Karpas-422 (cell line): ENCODE results near the gene LIPT1. TPM values are rescaled to one million over a fixed set of nuclear protein-coding genes. Genes with fewer than 3 reads are reported as not detected.

Experiments
- DNase-seq: peaks from one replicate; pipeline ENCODE4 v3.0.0-alpha.2; 2015
- H2AFZ ChIP-seq: fragments of 200-600 bp; sonication (generic); 2 replicates; pipeline ENCODE4 v1.6.1; 2014; ENCODE audit warnings: antibody characterized with exemption, low read length, mixed read lengths
- H3K27ac ChIP-seq: fragments of 200-600 bp; sonication (generic); 2 replicates; pipeline ENCODE4 v1.5.1; 2014; ENCODE audit warnings: mild to moderate bottlenecking, low read length, moderate library complexity
- H3K27me3 ChIP-seq: fragments of 200-600 bp; sonication (generic); 2 replicates; pipeline ENCODE4 v1.6.1; 2014; ENCODE audit warnings: low read length, mixed read lengths
- H3K36me3 ChIP-seq: fragments of 200-600 bp; sonication (generic); 2 replicates; pipeline ENCODE4 v1.6.1; 2014; ENCODE audit warnings: low read length, mixed read lengths; ENCODE audit not compliant: insufficient read depth
- H3K4me1 ChIP-seq: fragments of 200-600 bp; sonication (generic); 2 replicates; pipeline ENCODE4 v1.6.1; 2014; ENCODE audit warnings: mild to moderate bottlenecking, low read length, mixed read lengths
- H3K4me2 ChIP-seq: fragments of 200-600 bp; sonication (generic); 2 replicates; pipeline ENCODE4 v1.6.1; 2014; ENCODE audit warnings: low read length, low read depth, mild to moderate bottlenecking; ENCODE audit not compliant: poor library complexity, severe bottlenecking
- H3K4me3 ChIP-seq: fragments of 200-600 bp; sonication (generic); 2 replicates; pipeline ENCODE4 v1.5.1; 2014; ENCODE audit warnings: mild to moderate bottlenecking, antibody characterized with exemption, low read length, mixed read lengths
- H3K79me2 ChIP-seq: fragments of 200-600 bp; sonication (generic); 2 replicates; pipeline ENCODE4 v1.6.1; 2014; ENCODE audit warnings: mild to moderate bottlenecking, low read length, mixed read lengths
- H3K9ac ChIP-seq: fragments of 200-600 bp; sonication (generic); 2 replicates; pipeline ENCODE4 v1.6.0; 2014; ENCODE audit warnings: low read length
- H3K9me2 ChIP-seq: fragments of 200-600 bp; sonication (generic), shearing (Covaris generic); replicated peaks from 2 replicates; pipeline ENCODE4 v1.6.0; 2014; ENCODE audit warnings: mild to moderate bottlenecking, low read length, moderate library complexity; ENCODE audit not compliant: insufficient read depth
- H3K9me3 ChIP-seq: fragments of 300-700, 200-600 bp; sonication (generic); 2 replicates; pipeline ENCODE4 v1.6.1; 2014; ENCODE audit warnings: low read length, mixed read lengths
- H4K20me1 ChIP-seq: fragments of 200-600 bp; sonication (generic); 2 replicates; pipeline ENCODE4 v1.6.1; 2014; ENCODE audit warnings: mild to moderate bottlenecking, antibody characterized with exemption, low read length, low read depth; ENCODE audit not compliant: insufficient read depth
- total RNA-seq: library from RNA; depleted of rRNA; stranded (reverse); fragments of >200 nt; shearing (Covaris generic); gene quantifications from 2 replicates; pipeline ENCODE4 v1.2.3, GENCODE V29; 2014; ENCODE audit warnings: low replicate concordance

LIPT1 gene
- total RNA-seq, 1 experiment from 2014 or later = 42.0 TPM

- Histone ChIP-seq H3K27ac (no peak overlapping the region), H3K9ac (no peak overlapping the region)
Observed at GRCh38 chr2:99158599-99158998, 3.8 kb downstream of the LIPT1 start.

GRCh38 chr2:99159594-99159993, 4.8 kb downstream of the LIPT1 start:
- H3K27me3 ChIP-seq = no peaks in the 10 kb centered on the region
- no peak overlapping the region for H3K9ac ChIP-seq
- no peak overlapping the region for H3K27ac ChIP-seq
- no peaks in the 10 kb centered on the region for H4K20me1 ChIP-seq
- peaks cover 40% of the 10 kb centered on the region for H3K79me2 ChIP-seq
- no peak for DNase-seq
- H3K9me3 ChIP-seq = no peaks in the 10 kb centered on the region
- peaks cover 18% of the 10 kb centered on the region for H3K4me1 ChIP-seq
- H3K4me2 ChIP-seq = no peak overlapping the region
- peaks cover 34% of the 10 kb centered on the region; the same call in 1 of the 2 replicates for H3K36me3 ChIP-seq
- no peaks in the 10 kb centered on the region for H3K9me2 ChIP-seq
- H2AFZ ChIP-seq = no peak overlapping the region
- no peak overlapping the region for H3K4me3 ChIP-seq

More at GRCh38 chr2:99158599-99158998, 3.8 kb downstream of the LIPT1 start:
- Histone ChIP-seq H3K79me2 (peaks cover 40% of the 10 kb centered on the region), H3K9me2 (no peaks in the 10 kb centered on the region), H4K20me1 (no peaks in the 10 kb centered on the region), H3K4me2 (no peak overlapping the region), H3K27me3 (no peaks in the 10 kb centered on the region), H2AFZ (no peak overlapping the region), H3K4me1 (peaks cover 27% of the 10 kb centered on the region), H3K4me3 (no peak overlapping the region), H3K9me3 (no peaks in the 10 kb centered on the region), H3K36me3 (peaks cover 34% of the 10 kb centered on the region; the same call in 1 of the 2 replicates)
- peak; percentile 52 for DNase-seq

- no peaks in the 10 kb centered on the region for H4K20me1 ChIP-seq
- H3K27me3 ChIP-seq = no peaks in the 10 kb centered on the region
- no peaks in the 10 kb centered on the region for H3K9me2 ChIP-seq
- no peak overlapping the region for H3K27ac ChIP-seq
- no peaks in the 10 kb centered on the region for H3K9me3 ChIP-seq
- H3K4me1 ChIP-seq = peaks cover 5% of the 10 kb centered on the region; the same call in 1 of the 2 replicates
- H3K4me2 ChIP-seq = no peak overlapping the region
- no peak overlapping the region for H3K4me3 ChIP-seq
- no peak overlapping the region for H3K9ac ChIP-seq
- H2AFZ ChIP-seq = no peak overlapping the region
- DNase-seq = no peak
- peaks cover 40% of the 10 kb centered on the region; the same call in 1 of the 2 replicates for H3K36me3 ChIP-seq
- peaks cover 19% of the 10 kb centered on the region for H3K79me2 ChIP-seq
Observed at GRCh38 chr2:99166218-99166617, 11.5 kb downstream of the LIPT1 start.

- peaks cover 25% of the 10 kb centered on the region for H3K79me2 ChIP-seq
- DNase-seq = no peak
- H3K9me3 ChIP-seq = no peaks in the 10 kb centered on the region
- H4K20me1 ChIP-seq = no peaks in the 10 kb centered on the region
- no peaks in the 10 kb centered on the region for H3K27me3 ChIP-seq
- 0 out of 2 replicates have a peak overlapping the region, but pooled peaks have one; percentile 13 for H3K27ac ChIP-seq
- no peaks in the 10 kb centered on the region for H3K9me2 ChIP-seq
- H3K4me3 ChIP-seq = no peak overlapping the region
- H2AFZ ChIP-seq = no peak overlapping the region
- H3K4me2 ChIP-seq = no peak overlapping the region
- peaks cover 43% of the 10 kb centered on the region; the same call in 1 of the 2 replicates for H3K36me3 ChIP-seq
- H3K4me1 ChIP-seq = peaks cover 5% of the 10 kb centered on the region; the same call in 1 of the 2 replicates
- H3K9ac ChIP-seq = no peak overlapping the region
Observed at GRCh38 chr2:99169534-99169933, 14.8 kb downstream of the LIPT1 start.

GRCh38 chr2:99171377-99172140, 16.8 kb downstream of the LIPT1 start:
- Histone ChIP-seq H4K20me1 (no peaks in the 10 kb centered on the region), H3K9ac (no peak overlapping the region), H3K4me1 (peaks cover 5% of the 10 kb centered on the region; the same call in 1 of the 2 replicates), H3K4me3 (no peak overlapping the region), H3K79me2 (peaks cover 37% of the 10 kb centered on the region), H3K36me3 (peaks cover 43% of the 10 kb centered on the region; the same call in 1 of the 2 replicates), H3K9me3 (no peaks in the 10 kb centered on the region), H3K4me2 (no peak overlapping the region), H3K27me3 (no peaks in the 10 kb centered on the region), H2AFZ (no peak overlapping the region), H3K27ac (no peak overlapping the region), H3K9me2 (no peaks in the 10 kb centered on the region)
- DNase-seq = no peak

- peak; percentile 97 for DNase-seq
- no peaks in the 10 kb centered on the region for H3K27me3 ChIP-seq
- peak within 1 kb of the TSS; percentile 97 for H3K4me3 ChIP-seq
- H3K4me2 ChIP-seq = peak within 1 kb of the TSS; percentile 83
- no peaks in the 10 kb centered on the region for H3K9me3 ChIP-seq
- H3K79me2 ChIP-seq = peaks cover 96% of the 10 kb centered on the region
- peak within 1 kb of the TSS; percentile 36; the same call in 1 of the 2 replicates for H3K27ac ChIP-seq
- H4K20me1 ChIP-seq = no peaks in the 10 kb centered on the region
- H3K9me2 ChIP-seq = no peaks in the 10 kb centered on the region
- peaks cover 35% of the 10 kb centered on the region for H3K4me1 ChIP-seq
- H2AFZ ChIP-seq = peak within 1 kb of the TSS; percentile 57; the same call in 1 of the 2 replicates
- peaks cover 4% of the 10 kb centered on the region; the same call in 1 of the 2 replicates for H3K36me3 ChIP-seq
- peak within 1 kb of the TSS; percentile 88 for H3K9ac ChIP-seq
Observed at GRCh38 chr2:99180755-99181623, 26.2 kb downstream of the LIPT1 start, which contains the start of the genes MITD1 and MRPL30. Gene MITD1, minus strand, starts transcription at chr2:99181058. Its CDS starts 77 bp downstream, at chr2:99180981. Gene MRPL30, plus strand, starts transcription at chr2:99181184. Its CDS starts 5,020 bp downstream, at chr2:99186204.

- Histone ChIP-seq H3K4me3 (peak overlapping the region; percentile 97), H3K4me1 (peaks cover 35% of the 10 kb centered on the region)
Observed at GRCh38 chr2:99181624-99182000, 26.8 kb downstream of the LIPT1 start.

More at GRCh38 chr2:99181624-99182000, 26.8 kb downstream of the LIPT1 start:
- no peaks in the 10 kb centered on the region for H3K9me3 ChIP-seq
- no peak for DNase-seq
- peaks cover 4% of the 10 kb centered on the region; the same call in 1 of the 2 replicates for H3K36me3 ChIP-seq
- H3K9ac ChIP-seq = peak overlapping the region; percentile 88
- no peaks in the 10 kb centered on the region for H4K20me1 ChIP-seq
- no peaks in the 10 kb centered on the region for H3K27me3 ChIP-seq
- H2AFZ ChIP-seq = 0 out of 2 replicates have a peak overlapping the region, but pooled peaks have one; percentile 57
- peak overlapping the region; percentile 83 for H3K4me2 ChIP-seq
- peak overlapping the region; percentile 36; the same call in 1 of the 2 replicates for H3K27ac ChIP-seq
- H3K79me2 ChIP-seq = peaks cover 99% of the 10 kb centered on the region
- no peaks in the 10 kb centered on the region for H3K9me2 ChIP-seq
